NCI-H2171 (cell line): ENCODE data around the gene ATG14.
"Not testable (repeated sequence)": the region's sequence is repeated elsewhere in the genome, so short reads cannot be mapped to it uniquely, and the experiment has no call there.

ENCODE experiments used
- DNase-seq: peaks from one replicate; lab custom pipeline; 2025; lab: John Stamatoyannopoulos, UW

ATG14 gene

DNA sequence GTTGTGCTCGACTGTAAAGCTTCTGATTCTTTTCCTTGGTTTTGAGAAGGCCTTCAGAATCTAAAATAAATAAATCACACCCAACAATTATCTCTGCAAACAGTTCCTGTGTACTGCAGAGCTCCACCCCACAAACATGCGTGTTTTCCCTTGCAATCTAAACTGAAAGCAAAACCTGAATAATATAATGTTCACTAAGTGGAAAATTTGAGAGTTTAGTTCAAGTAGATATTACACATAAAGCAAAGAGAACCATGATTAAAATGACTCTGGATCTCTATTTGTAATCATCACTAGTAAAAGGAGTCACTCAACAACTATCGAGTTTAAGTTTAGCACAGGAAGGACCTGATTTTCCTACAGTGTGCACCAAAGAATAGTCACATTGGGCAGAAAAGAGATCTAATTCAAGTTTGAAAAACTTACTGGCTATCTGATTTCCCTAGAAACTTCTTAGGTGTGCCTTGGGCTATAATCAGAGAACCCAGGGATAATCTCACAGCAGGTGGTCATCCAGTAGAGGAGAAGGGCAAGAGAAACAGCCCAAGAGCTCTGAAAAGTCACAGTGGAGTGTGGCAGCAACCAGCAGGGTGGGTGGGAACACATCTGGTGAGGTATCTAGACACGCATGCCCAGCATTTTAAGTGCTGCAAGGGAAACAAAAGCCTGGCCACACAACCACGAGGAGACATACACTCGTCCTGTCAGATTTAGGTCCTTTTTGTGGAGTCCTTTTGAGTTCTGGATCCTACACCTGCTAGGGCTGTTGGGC lies 25.4 kb downstream of the ATG14 start:
- DNase-seq: no peak

DNA sequence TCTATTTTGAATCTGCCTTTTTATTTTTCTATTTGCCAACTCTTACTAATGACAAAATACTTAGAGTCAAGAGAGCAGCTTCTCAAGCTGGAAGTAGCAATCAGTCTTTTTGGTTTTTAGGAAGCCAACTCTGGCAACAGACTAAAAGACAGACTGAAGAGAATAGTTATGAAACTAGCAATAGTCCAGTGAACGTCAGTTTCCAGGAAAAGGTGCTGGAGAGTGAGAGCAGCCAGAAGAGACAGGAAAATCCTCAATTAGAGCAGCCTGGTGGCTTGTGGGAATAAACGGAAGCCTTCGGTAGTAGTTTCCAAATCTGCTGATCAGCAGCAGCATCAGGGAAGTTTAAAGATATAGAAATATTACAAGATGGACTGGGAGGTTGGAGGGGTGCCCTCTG lies 27.1 kb downstream of the ATG14 start:
- no peak for DNase-seq

DNA sequence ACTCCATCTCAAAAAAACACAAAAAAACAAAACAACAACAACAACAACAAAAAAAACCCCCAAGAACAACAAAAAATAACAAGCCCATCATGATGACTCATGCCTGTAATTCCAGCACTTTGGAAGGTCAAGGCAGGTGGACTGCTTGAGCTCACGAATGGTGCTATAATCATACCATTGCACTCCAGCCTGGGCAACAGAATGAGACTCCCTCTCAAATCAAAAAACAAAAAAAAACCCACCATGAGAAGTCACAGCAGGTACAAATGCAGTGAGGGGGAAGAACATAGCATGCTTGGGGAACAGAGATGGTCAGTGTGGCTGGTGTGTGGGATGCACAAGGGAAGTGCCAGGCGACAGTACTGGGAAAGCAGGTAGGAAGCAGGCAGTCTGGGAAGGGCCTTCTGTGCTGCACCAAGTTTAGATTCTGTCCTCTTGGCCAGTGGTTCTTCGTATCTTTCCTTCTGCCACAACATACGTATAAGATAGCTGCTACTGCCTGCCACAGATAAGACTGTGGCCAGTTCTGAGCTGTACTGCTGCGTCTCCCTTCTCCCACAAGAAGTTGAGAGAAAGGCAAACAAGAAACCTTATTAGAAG lies 28.0 kb downstream of the ATG14 start:
- DNase-seq: no peak

DNA sequence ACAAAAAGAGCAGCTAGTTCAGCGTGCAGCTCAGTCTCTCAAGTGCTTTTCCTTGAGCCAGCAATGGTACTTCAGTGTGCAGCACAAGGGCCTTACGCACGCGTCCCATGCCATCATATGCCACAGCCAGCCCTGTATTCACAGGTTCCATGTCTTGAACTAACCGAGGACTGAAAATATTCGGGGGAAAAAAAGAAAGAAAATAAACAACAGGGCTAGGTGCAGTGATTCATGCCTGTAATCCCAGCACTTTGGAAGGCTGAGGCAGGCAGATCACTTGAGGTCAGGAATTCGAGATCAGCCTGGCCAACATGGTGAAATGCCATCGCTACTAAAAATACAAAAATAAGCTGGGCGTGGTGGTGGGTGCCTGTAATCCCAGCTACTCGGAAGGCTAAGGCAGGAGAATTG lies 28.6 kb downstream of the ATG14 start:
- DNase-seq: not testable (repeated sequence)

DNA sequence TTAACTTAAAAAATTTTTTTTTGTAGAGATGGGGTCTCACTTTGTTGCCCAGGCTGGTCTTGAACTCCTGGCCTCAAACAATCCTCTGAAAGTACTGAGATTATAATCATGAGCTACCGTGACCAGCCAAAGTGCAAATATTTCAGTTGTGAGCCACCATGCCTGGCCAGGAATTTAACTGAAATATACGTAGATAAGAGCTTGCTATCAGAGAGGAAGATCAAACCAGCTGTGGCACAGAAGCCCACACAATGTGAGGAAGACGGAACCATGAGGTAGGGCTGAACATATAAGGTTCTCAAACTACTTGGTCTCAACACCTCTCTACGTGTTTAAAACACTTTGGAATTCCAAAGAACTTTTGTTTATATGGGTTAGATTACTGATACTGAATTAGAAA lies 29.1 kb downstream of the ATG14 start:
- DNase-seq: no peak

DNA sequence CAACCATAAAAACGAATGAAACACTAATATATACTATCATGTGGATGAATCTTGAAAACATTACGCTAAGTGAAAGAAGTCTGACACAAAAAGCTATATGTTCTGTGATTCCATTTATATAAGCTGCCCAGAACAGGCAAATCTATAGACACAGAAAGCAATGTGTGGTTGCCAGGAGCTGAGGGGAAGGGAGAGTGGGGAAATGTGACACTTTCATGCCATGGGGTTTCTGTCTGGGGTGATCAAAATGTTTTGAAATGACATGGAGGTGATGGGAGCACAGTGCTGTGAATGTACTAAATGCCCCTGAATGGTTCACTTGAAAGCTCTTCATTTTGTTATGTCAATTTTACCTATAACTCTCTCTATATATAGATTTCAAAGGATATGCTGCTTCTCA lies 30.1 kb downstream of the ATG14 start:
- DNase-seq: no peak

DNA sequence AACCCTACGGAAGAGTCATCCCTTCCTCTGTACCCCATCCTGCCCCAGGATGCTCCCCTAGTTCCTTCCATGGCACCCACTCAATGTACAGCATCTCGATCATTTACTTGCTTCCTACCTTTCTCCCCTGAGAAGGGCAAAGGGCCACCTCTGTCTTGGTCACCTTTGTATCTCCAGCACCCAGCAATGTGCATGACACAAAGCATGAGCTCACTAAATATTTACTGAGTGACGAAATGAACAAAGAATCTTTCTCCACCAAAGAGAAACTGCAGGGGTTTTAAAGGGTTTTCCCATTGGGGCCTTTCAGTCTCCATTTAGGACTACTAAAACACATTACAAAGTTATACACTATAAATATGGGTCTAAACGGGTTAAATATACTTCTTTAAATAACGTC lies 30.6 kb downstream of the ATG14 start:
- DNase-seq: no peak

DNA sequence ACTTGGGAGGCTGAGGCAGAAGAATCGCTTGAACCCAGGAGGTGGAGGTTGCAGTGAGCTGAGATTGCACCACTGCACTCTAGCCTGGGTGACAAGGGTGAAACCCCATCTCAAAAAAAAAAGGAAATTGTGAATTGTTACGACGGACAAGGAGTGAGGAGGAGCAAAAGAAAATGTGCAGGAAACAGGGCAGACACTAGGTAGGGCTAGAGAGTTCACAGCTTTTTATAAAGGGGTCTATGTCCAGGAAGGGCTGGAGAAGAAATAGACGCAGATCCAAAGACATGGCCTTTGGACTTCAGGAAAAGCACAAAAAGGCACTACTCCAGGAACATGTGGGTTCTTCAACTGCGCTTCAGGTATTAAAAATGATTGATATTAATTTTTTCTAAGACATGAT lies 34.4 kb downstream of the ATG14 start:
- DNase-seq: no peak

DNA sequence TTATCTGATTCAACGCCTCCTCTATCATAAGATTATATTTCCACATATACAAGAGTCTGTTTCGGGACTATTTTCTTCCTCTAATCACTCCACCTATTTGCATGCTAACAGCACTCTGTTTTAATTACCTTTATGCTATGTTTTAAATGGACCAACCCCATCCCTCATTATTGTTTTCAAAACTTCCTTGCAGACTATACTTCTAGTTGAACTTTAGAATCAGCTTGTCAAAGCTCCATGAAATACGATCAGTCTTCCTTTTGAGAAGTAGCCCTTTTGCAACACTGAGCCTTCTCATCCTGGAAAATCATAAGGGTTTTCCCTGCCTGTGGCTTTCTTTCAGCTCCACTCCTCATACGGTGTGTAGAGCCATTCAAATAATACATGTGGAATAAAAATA lies 36.9 kb downstream of the ATG14 start:
- no peak for DNase-seq

DNA sequence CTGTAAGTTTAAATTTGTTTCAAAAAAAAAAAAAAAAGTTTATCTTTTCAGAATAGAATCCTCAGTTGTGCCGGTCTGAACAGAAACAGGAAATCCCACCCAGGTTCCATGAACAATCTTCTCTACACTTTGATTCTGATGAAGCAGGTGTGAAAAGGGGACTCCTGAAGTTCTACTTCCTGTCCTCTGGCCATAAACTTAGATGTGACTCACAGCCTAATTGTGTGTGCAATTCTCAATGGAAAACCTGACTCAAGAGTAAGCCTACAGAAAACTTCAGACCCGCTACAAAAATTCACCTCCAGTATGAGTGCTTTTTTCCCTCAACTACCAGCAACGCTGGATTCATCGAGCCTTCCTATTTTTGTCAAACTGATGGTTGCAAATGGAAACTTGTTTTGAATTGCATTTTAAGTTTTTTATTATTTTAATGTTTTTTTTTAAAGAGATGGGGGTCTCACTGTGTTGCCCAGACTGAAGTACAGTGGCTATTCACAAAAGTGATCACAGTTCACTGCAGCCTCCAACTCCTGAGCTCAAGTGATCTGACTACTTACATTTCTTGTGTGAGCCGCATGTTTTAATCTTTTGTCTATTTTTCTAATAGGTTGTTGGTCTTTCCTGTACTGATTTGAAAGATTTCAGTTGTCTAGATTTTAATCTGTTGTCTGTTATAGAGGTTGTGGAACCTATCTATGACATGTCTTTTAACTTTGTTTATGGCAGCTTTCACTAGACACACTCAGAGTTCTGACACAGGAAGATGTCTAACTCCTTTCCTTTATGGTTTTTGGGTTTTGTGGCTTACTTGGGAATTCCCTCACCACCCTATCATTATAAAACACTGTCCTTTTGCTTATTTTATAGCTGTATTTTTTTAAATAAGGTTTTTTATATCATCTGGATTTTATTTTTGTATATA lies 37.6 kb downstream of the ATG14 start:
- DNase-seq: no peak

DNA sequence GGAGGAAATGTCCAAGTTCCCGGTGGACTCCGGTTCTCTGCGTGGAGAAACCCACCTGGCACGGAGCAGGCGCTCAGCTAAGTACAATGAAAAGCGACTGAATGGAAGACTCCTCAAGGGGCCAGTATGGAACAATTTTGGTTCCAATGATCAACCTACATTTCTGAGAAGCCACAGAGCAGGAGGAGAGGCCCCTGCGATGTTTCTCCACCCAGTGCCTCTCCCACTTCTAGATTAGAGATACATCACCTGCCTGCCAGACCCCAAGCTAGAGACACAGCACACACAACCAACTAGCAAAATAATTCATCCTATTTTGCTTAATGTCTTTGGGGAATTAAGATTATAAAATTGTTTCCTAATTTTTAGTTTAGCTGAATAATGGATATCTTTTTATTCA lies 38.8 kb downstream of the ATG14 start:
- DNase-seq: no peak

DNA sequence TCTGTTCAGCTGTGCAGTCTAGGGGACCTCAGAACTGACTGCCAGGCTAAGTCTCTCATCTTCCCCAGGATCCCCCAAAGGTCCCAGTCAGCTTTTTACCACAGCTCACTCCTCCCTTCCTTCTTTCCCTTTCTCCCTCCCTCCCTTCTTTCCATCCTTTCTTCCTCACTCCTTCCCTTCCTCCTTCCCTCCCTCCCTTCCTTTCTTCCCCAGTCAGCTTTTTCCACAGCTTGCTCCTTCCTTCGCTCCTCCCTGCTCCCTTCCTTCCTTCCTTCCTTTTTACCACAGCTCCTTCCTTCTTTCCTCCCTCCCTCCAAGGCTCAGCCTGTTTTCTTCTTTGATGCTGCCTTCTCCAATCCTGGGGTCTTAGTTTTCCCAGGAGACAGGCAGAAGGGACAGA lies 39.2 kb downstream of the ATG14 start:
- DNase-seq: no peak

DNA sequence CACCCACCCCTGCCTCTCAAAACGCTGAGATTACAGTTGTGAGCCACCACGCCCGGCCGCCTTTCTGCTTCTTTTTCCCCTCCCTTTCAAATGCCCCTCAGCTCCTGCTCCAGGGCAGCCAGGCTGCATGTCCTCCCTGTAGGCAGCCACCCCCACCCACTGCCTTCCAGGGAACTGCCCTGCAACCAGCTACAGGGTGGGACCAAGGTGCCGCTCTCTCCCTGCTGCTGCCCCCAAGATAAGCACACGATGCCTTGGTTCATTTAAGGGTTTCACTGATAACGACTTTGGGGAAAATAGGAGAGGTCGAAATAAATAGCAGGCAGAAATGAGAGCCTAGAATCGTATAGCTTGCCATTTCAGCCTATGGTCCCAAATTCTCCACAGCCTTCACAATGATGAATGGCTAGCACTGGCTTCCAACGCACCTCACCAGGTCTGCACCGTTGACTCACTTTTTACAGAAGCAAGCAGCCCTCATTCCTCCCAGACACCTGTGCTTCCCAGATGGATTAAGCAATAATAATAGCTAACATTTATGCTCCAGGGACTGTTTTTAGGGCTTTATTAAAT lies 40.7 kb downstream of the ATG14 start:
- no peak for DNase-seq

DNA sequence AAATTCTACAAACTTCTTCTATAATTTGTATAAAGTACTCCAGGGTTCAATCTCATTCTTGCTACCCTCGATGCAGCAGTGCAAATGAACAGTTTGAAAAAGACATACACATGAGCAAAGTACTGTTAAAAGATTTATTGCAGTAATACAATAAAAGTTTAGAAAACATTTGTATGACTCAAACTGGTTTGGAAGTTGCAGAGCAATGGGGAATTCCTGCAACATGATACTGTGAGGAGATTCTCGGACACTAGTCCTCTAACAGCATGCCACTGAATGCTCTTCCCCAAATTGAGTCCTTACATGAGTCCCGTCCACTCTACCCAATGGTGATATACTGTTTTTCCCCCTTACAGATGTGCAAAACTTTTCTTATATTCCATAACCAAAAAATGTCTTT lies 45.4 kb downstream of the ATG14 start:
- no peak for DNase-seq

DNA sequence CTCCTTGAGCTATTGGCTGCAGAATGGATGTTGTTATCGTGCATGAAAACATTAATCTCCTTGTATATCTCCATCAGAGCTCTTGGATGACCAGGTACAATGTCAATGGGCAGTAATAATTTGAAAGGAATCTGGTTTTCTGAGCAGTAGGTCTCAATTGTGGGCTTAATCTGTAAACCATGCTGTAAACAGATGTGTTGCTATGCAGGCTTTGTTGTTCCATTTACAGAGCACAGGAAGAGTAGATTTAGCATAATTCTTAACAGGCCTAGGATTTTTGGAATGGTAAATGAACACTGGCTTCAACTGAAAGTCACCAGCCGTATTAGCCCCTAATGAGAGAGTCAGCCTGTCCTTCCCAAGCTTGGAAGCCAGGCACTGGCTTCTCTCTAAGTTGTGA lies 50.4 kb downstream of the ATG14 start:
- DNase-seq: no peak

DNA sequence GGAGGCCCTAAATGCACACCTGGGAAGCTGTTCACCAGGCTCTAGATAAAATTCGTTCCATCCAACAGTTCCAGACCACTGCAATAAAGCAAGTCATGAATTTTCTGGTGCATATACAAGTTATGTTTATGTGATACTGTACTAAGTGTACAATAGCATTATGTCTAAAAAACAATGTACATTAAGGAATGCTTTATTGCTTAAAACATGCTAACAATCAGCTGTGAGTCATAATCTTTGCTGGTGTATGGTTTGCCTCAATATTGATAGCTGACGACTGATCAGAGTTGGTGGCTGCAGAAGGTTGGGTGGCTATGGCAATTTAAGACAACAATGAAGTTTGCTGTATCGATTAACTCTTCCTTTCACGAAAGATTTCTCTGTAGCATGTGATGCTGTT lies 52.3 kb downstream of the ATG14 start:
- DNase-seq: no peak

DNA sequence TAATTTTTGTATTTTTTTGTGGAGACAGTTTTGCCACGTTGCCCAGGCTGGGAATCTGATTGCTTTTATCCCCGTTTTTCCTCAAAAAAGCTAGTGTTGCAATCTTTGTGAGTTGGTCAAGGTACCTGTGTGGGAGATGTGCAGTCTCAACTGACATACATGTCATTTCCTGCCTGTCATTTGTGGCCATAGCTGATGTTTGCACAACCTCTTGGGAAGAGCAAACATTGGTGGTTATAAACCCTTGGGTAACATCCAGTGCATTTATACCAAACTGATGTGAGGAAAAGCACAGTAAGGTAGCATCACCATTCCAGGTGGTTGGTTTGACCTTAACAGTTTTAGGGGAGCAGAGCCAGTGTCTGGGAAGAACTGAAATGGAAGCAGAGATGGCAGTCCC lies 54.7 kb downstream of the ATG14 start:
- DNase-seq: no peak

DNA sequence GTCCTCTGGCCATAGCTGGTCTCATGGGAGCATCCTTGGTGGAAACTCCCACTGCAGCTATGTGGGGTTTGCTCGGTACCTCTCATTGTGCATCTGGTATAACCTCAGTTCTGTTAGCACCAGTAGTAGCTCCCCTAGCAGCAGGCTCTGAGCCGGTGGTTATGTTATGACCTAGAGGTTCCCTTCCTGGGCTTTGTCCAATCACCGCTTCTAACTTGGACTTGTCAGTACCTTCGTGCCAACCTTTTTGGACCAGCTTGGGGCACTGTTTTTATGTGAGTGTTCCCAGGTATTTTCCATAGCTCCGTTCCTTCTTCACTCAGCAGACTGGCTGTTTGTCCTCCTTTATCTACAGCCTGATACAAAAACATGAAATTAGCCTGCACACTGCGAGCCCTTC lies 55.7 kb downstream of the ATG14 start:
- no peak for DNase-seq

DNA sequence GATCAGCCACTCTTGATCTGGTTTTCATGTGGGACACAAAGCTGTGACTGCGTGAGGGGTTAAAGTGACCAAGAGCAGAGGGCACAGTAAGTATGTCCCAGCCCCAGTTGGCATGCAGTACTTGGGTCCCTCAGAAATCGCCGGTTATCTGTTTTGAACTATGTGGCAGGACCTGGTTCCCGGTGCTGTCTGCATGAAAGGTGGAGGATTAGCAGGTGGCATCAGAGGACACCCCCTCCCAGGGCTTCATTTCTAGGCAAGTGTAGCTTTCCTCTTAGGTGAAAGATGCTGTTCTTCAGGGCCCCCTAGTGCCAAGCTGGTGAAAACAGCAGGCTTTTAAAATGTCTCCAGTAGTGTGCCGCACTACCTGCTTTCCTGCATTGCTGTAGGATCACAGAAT lies 57.1 kb downstream of the ATG14 start:
- DNase-seq: peak; percentile 61

DNA sequence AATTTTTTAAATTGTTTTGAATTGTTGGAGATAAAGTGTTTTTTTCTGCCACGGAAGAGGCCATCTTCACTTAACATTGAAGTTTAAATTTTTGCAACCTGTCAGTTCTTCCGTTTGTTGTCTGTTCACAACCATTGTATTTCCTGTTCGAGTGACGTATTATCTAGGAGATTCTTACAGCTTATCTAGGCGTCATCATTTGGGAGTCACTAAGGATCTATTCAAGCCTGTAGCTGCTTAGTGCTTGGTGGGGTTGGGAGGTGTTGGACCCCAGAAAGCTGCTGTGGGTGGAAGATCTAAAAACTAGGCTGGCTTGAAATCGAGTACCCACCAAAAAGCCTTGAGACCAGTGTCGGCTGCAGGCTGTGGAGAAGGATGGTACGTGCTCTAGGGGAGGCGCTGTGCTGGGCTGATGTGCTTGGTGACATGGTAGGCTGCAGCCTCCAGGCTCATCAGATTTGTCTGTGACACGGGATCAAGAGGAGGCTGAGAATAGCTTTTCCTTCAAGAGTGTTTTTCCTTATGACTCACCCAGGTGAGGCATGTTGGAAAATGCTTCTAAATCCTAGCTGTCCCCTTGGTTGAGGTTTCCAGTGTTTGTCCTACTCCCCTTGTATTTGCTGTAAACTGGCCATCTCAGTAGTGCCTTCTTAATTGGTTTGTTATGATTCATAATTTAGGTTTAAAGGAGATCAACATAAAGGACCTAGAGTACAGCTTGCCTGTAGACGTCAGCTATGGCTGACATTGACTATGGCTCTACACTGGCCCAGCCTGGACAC lies 57.8 kb downstream of the ATG14 start:
- no peak for DNase-seq

DNA sequence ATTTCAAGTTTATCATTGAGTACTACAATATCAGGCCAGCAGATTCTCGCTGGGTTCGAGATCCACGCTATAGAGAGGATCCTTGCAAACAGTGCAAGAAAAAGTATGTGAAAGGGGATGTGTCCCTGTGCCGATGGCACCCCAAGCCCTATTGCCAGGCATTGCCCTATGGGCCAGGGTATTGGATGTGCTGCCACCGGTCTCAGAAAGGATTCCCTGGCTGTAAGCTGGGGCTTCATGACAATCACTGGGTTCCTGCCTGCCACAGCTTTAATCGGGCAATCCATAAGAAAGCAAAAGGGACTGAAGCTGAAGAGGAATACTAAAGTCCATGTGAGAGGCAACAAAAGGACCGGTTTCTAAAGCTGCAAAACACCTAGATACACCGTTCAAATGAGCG lies 59.4 kb downstream of the ATG14 start:
- DNase-seq: no peak

DNA sequence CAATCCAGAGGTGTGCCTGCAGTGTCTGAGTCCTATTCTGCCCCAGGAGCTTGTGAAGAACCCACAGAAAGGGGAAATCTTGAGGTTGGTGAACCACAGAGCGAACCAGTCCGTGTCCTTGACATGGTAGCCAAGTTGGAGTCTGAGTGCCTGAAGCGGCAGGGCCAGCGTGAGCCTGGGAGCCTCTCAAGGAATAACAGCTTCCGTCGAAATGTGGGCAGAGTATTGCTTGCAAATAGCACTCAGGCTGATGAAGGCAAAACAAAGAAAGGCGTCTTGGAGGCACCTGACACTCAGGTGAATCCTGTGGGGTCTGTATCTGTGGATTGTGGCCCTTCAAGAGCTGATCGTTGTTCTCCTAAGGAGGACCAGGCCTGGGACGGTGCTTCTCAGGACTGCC lies 60.5 kb downstream of the ATG14 start:
- no peak for DNase-seq
